Peyer's patch (tissue), 4 donors: ENCODE measurements around the gene SLC8A2.

ENCODE experiments used
- POLR2A ChIP-seq, 2 donors: fragments of 450-650 bp; IDR thresholded peaks; one replicate each; pipeline ENCODE4 v1.5.1; 2017; ENCODE audit warnings: antibody characterized with exemption in 2 of 2, mild to moderate bottlenecking in 2 of 2, moderate library complexity in 2 of 2
- TF ChIP-seq, protein P1 (sequence below), 6 experiments: fragments of 450-650 bp in 4 of 6; fragments of 200-600 bp in 2 of 6; sonication (generic) in 1 of 6; IDR thresholded peaks; one replicate each; pipeline ENCODE4 v1.5.1; 2017 to 2019; ENCODE audit warnings: antibody characterized with exemption in 6 of 6, mild to moderate bottlenecking in 3 of 6, moderate library complexity in 1 of 6

DNA sequence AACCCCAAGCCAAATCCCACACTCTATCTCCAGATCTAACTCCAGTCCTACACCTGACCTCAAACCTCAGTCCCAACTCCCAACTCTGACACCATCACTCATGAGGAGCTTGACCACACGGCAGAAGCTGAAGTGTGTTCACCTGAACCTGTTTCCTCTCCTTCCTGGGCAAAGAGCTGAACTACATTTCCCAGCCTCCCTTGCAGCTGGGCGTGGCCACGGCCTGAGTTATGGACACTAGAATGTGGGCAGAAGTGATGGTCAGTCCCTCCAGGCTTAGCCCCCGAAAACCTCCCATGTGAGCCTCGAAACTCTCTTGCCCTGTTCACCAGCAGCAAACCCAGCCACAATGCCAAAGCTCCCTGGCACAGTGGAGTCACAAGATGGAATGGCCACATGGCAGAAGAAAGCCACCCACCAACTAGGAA, 32.9 kb downstream of the SLC8A2 start:
- TF ChIP-seq, protein P1, sequence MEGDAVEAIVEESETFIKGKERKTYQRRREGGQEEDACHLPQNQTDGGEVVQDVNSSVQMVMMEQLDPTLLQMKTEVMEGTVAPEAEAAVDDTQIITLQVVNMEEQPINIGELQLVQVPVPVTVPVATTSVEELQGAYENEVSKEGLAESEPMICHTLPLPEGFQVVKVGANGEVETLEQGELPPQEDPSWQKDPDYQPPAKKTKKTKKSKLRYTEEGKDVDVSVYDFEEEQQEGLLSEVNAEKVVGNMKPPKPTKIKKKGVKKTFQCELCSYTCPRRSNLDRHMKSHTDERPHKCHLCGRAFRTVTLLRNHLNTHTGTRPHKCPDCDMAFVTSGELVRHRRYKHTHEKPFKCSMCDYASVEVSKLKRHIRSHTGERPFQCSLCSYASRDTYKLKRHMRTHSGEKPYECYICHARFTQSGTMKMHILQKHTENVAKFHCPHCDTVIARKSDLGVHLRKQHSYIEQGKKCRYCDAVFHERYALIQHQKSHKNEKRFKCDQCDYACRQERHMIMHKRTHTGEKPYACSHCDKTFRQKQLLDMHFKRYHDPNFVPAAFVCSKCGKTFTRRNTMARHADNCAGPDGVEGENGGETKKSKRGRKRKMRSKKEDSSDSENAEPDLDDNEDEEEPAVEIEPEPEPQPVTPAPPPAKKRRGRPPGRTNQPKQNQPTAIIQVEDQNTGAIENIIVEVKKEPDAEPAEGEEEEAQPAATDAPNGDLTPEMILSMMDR (IDR thresholded peaks at IDR 0.05): no peak
- TF ChIP-seq POLR2A (IDR thresholded peaks at IDR 0.05): no peak
